OCI-LY1 (cell line): Measurements from ENCODE around the gene VWA3B.

Experiments used
- H2AFZ ChIP-seq: fragments of 200-600 bp; sonication (generic), shearing (Covaris generic); 2 replicates; pipeline ENCODE4 v1.6.0; 2014; ENCODE audit warnings: antibody characterized with exemption, mild to moderate bottlenecking, low read length
- H3F3A ChIP-seq: fragments of 200-600 bp; sonication (generic), shearing (Covaris generic); 2 replicates; pipeline ENCODE4 v1.6.0; 2014; ENCODE audit warnings: mild to moderate bottlenecking, antibody characterized with exemption, low read length, moderate library complexity; ENCODE audit not compliant: insufficient read depth
- H3K27ac ChIP-seq: fragments of 200-600 bp; sonication (generic); 2 replicates; pipeline ENCODE4 v1.5.1; 2014; ENCODE audit warnings: low read length, mixed run types, mild to moderate bottlenecking, low read depth; ENCODE audit not compliant: poor library complexity, severe bottlenecking
- H3K27me3 ChIP-seq: fragments of 200-600 bp; sonication (generic); 2 replicates; pipeline ENCODE4 v1.6.0; 2014; ENCODE audit warnings: antibody characterized with exemption, mild to moderate bottlenecking, low read length, moderate library complexity; ENCODE audit not compliant: insufficient read depth
- H3K36me3 ChIP-seq: fragments of 200-600 bp; sonication (generic); 2 replicates; pipeline ENCODE4 v1.6.1; 2014; ENCODE audit warnings: mild to moderate bottlenecking, antibody characterized with exemption, low read length, moderate library complexity, mixed read lengths; ENCODE audit not compliant: insufficient read depth
- H3K4me1 ChIP-seq: fragments of 200-600 bp; sonication (generic); 2 replicates; pipeline ENCODE4 v1.5.1; 2014; ENCODE audit warnings: mild to moderate bottlenecking, low read length, moderate library complexity; ENCODE audit not compliant: insufficient read depth, severe bottlenecking
- H3K4me2 ChIP-seq: fragments of 200-600 bp; sonication (generic), shearing (Covaris generic); 2 replicates; pipeline ENCODE4 v1.6.1; 2014; ENCODE audit warnings: low read length
- H3K4me3 ChIP-seq: fragments of 200-600 bp; sonication (generic); 2 replicates; pipeline ENCODE4 v1.5.1; 2014; ENCODE audit warnings: low read length, low read depth, mild to moderate bottlenecking, mixed read lengths; ENCODE audit not compliant: poor library complexity, severe bottlenecking
- H3K79me2 ChIP-seq: fragments of 200-600 bp; shearing (Covaris generic); 2 replicates; pipeline ENCODE4 v1.6.1; 2016; ENCODE audit warnings: mixed run types, low read length, mixed read lengths; ENCODE audit not compliant: insufficient read depth
- H3K9ac ChIP-seq: fragments of 200-600 bp; sonication (generic), shearing (Covaris generic); 2 replicates; pipeline ENCODE4 v1.6.1; 2014; ENCODE audit warnings: mild to moderate bottlenecking, low read length, mixed read lengths
- H3K9me2 ChIP-seq: fragments of 200-600 bp; sonication (generic), shearing (Covaris generic); 2 replicates; pipeline ENCODE4 v1.6.1; 2014; ENCODE audit warnings: low read depth, mild to moderate bottlenecking, low read length, mixed read lengths
- H3K9me3 ChIP-seq: fragments of 200-600 bp; shearing (Covaris generic); 2 replicates; pipeline ENCODE4 v1.6.1; 2014; ENCODE audit warnings: low read length, mixed read lengths
- H4K20me1 ChIP-seq: fragments of 200-600 bp; sonication (generic), shearing (Covaris generic); 2 replicates; pipeline ENCODE4 v1.6.0; 2016; ENCODE audit warnings: mild to moderate bottlenecking, low read length; ENCODE audit not compliant: insufficient read depth
- EZH2 ChIP-seq: fragments of 200-600 bp; sonication (generic), shearing (Covaris generic); IDR thresholded peaks from 2 replicates; pipeline ENCODE4 v1.8.0; 2017; ENCODE audit warnings: borderline replicate concordance, mixed run types, mild to moderate bottlenecking, antibody characterized with exemption, low read length, moderate library complexity, mixed read lengths
- TF ChIP-seq, protein P1 (sequence below): fragments of 200-600 bp; sonication (generic), shearing (Covaris generic); IDR thresholded peaks from 2 replicates; pipeline ENCODE4 v1.5.1; 2017; ENCODE audit warnings: mild to moderate bottlenecking, antibody characterized with exemption, low read length, moderate library complexity, mixed read lengths

Gene VWA3B

DNA sequence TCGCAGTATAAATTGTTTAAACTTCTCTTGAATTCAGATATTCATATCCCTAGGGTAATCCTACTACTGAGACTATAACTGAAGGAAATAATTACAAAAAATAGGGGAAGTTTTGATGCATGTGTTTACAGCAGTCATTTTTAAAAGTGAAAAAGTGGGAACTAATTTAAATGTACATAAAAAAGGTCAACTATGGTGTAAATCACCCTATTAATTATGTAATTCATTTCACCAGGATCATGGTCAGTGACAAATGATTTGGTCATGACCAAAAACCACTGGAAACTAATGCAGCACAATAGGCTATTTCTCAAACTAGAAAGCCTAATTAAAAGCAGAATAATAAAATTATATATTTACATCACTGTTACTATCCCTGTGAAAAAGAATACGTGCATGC lies 254.3 kb downstream of the VWA3B start:
- no peak overlapping the region for H3K9ac ChIP-seq
- no peaks in the 10 kb centered on the region for H4K20me1 ChIP-seq
- H3K4me1 ChIP-seq = no peaks in the 10 kb centered on the region
- no peak for TF ChIP-seq EZH2
- TF ChIP-seq, protein P1, sequence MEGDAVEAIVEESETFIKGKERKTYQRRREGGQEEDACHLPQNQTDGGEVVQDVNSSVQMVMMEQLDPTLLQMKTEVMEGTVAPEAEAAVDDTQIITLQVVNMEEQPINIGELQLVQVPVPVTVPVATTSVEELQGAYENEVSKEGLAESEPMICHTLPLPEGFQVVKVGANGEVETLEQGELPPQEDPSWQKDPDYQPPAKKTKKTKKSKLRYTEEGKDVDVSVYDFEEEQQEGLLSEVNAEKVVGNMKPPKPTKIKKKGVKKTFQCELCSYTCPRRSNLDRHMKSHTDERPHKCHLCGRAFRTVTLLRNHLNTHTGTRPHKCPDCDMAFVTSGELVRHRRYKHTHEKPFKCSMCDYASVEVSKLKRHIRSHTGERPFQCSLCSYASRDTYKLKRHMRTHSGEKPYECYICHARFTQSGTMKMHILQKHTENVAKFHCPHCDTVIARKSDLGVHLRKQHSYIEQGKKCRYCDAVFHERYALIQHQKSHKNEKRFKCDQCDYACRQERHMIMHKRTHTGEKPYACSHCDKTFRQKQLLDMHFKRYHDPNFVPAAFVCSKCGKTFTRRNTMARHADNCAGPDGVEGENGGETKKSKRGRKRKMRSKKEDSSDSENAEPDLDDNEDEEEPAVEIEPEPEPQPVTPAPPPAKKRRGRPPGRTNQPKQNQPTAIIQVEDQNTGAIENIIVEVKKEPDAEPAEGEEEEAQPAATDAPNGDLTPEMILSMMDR = no peak
- no peaks in the 10 kb centered on the region for H3K9me2 ChIP-seq
- no peaks in the 10 kb centered on the region for H3K27me3 ChIP-seq
- H3K79me2 ChIP-seq = no peaks in the 10 kb centered on the region
- H3K4me2 ChIP-seq = no peak overlapping the region
- H3F3A ChIP-seq = no peaks in the 10 kb centered on the region
- H3K27ac ChIP-seq = no peak overlapping the region
- no peak overlapping the region for H2AFZ ChIP-seq
- H3K4me3 ChIP-seq = no peak overlapping the region
- no peaks in the 10 kb centered on the region for H3K36me3 ChIP-seq
- no peaks in the 10 kb centered on the region for H3K9me3 ChIP-seq

DNA sequence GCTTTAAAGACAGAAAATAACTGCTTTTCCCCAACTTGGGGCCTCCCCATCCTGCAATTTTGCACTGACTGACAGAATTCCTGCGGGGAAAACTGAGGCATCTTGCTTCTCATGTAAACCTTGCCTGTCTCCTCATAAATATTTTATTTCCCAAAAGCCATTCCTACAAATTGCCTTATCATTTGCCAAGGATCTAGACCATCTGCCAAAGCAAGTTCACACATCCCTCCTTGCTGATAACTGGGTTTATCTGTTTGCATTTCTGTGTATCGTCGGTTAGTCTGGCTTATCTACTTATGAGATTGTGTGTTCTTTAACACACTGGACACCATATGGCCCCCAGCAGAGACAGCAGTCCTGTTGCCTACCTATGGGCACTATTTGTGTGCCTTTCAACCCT lies 256.3 kb downstream of the VWA3B start:
- Histone ChIP-seq H3K79me2 (no peaks in the 10 kb centered on the region), H3K4me3 (no peak overlapping the region), H3K27me3 (no peaks in the 10 kb centered on the region), H3K36me3 (no peaks in the 10 kb centered on the region), H3K9me2 (no peaks in the 10 kb centered on the region), H3K27ac (no peak overlapping the region), H3K4me2 (no peak overlapping the region), H3K4me1 (no peaks in the 10 kb centered on the region), H3F3A (no peaks in the 10 kb centered on the region), H3K9ac (no peak overlapping the region), H4K20me1 (no peaks in the 10 kb centered on the region), H2AFZ (no peak overlapping the region), H3K9me3 (no peaks in the 10 kb centered on the region)
- TF ChIP-seq EZH2 = no peak
- TF ChIP-seq, protein P1 = no peak

DNA sequence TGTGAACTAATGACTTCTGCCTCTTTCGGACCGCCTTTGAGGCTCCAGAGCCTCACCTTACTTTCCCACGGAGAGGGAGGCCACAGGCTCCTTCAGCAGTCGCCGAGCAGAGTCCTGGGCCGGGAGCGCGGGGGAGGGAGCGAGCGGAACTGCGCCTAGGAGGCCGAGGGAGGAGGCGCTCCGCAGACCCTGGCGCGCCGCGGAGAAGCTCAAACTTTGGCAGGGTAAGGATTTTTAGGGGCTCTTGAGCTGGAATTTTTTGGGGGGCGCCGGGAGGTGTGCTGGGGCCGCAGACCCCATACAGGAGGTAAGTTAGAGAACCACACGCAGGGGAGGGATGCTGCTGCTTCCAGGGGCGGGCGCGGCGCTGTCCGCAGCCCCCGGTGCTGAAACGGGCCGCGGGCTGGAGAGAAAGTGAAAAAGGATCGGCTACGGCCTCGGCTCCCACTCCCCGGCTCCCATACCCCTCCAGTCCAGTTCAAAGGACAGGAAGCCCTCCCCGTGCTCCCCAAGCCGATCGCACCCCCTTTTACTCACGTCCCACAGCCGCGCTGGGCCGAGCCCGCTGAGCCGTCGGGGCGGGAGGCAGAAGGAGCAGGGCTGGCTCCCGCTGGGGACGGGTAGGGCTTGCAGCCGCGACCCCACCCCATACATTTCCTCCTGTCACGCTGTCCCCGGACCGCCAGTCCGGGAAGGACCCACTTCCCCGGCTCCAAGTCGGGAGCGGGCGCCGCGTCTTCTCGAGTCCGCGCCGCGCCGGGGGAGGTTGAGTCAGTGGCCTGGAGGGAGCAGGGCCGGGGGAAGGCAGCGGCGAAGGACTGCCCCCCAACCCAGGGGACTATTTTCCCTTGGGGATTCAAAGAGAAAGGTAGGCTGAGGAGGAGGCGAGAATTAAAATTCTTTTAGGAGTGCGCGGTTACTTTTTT lies 259.6 kb downstream of the VWA3B start, which contains the start of gene CNGA3:
CNGA3 (plus strand) TSS at position 146 of the 926 bp plus-strand sequence. CDS start 23,520 bp downstream, outside the sequence.
- H3K4me2 ChIP-seq = no peak within 1 kb of the TSS
- H3F3A ChIP-seq = no peaks in the 10 kb centered on the region
- no peaks in the 10 kb centered on the region; the same call in 1 of the 2 replicates for H3K27me3 ChIP-seq
- no peak within 1 kb of the TSS for H3K27ac ChIP-seq
- no peaks in the 10 kb centered on the region for H3K36me3 ChIP-seq
- H3K9me2 ChIP-seq = no peaks in the 10 kb centered on the region
- H4K20me1 ChIP-seq = no peaks in the 10 kb centered on the region
- TF ChIP-seq, protein P1 = no peak
- TF ChIP-seq EZH2 = no peak
- H3K9ac ChIP-seq = no peak within 1 kb of the TSS
- no peaks in the 10 kb centered on the region for H3K79me2 ChIP-seq
- H3K4me1 ChIP-seq = no peaks in the 10 kb centered on the region
- no peak within 1 kb of the TSS for H3K4me3 ChIP-seq
- H3K9me3 ChIP-seq = no peaks in the 10 kb centered on the region
- no peak within 1 kb of the TSS for H2AFZ ChIP-seq
